ENCODE results near the gene CALR3.
"Not testable (repeated sequence)": the region's sequence is repeated elsewhere in the genome, so short reads cannot be mapped to it uniquely, and the experiment has no call there.

Gene CALR3
- total RNA-seq = 0 to 0.58 (median 0) reads per million in 3 experiments

GRCh38 chr19:16495982-16496612, at the start of gene CALR3, which contains the start of gene C19orf44:
CALR3 (minus strand) TSS chr19:16496167; CDS start chr19:16496129, 38 bp downstream.
C19orf44 (plus strand) TSS chr19:16496394; CDS start chr19:16500793, 4,399 bp downstream.
- peak; percentile 96 for DNase-seq

GRCh38 chr19:16544473-16545231, 48.7 kb upstream of the CALR3 start:
- DNase-seq = peak; percentile 10

GRCh38 chr19:16543734-16544133, 47.8 kb upstream of the CALR3 start:
- not testable (repeated sequence) for DNase-seq

- DNase-seq = no peak
Observed at GRCh38 chr19:16542910-16543472, 47.0 kb upstream of the CALR3 start.

GRCh38 chr19:16542045-16542909, 46.3 kb upstream of the CALR3 start, which contains the start of gene CHERP:
CHERP (minus strand) TSS chr19:16542437; CDS start chr19:16542378, 59 bp downstream.
- DNase-seq = peak; percentile 92

GRCh38 chr19:16541526-16542044, 45.6 kb upstream of the CALR3 start:
- DNase-seq = peak; percentile 15

GRCh38 chr19:16540948-16541347, 45.0 kb upstream of the CALR3 start:
- DNase-seq = no peak

GRCh38 chr19:16537111-16537510, 41.1 kb upstream of the CALR3 start:
- no peak for DNase-seq

GRCh38 chr19:16536130-16536529, 40.2 kb upstream of the CALR3 start:
- DNase-seq = no peak

GRCh38 chr19:16535381-16535780, 39.4 kb upstream of the CALR3 start:
- DNase-seq = no peak

- DNase-seq = no peak
Observed at GRCh38 chr19:16532440-16533234, 36.7 kb upstream of the CALR3 start.

- no peak for DNase-seq
Observed at GRCh38 chr19:16531380-16531669, 35.4 kb upstream of the CALR3 start.

GRCh38 chr19:16530540-16531379, 34.8 kb upstream of the CALR3 start:
- no peak for DNase-seq

- DNase-seq = no peak
Observed at GRCh38 chr19:16529466-16530144, 33.6 kb upstream of the CALR3 start.

GRCh38 chr19:16527971-16528521, 32.1 kb upstream of the CALR3 start:
- DNase-seq = peak; percentile 19

GRCh38 chr19:16527334-16527935, 31.5 kb upstream of the CALR3 start:
- no peak for DNase-seq

- DNase-seq = no peak
Observed at GRCh38 chr19:16525751-16526481, 29.9 kb upstream of the CALR3 start.

GRCh38 chr19:16524991-16525734, 29.2 kb upstream of the CALR3 start:
- no peak for DNase-seq

Measured in central memory CD4-positive, alpha-beta T cell (primary cell).